AG09319 (cell line): Measurements from ENCODE around the gene EYA4.

Experiments used
- DNase-seq: peaks from one replicate; pipeline ENCODE4 v3.0.0-alpha.2; 2010; ENCODE audit warnings: low read depth; ENCODE audit errors: extremely low read depth
- CTCF ChIP-seq: IDR thresholded peaks from 2 replicates; pipeline ENCODE4 v1.5.1; 2011; ENCODE audit warnings: low read depth, mild to moderate bottlenecking, inconsistent platforms, low read length, moderate library complexity

The EYA4 gene

GRCh38 chr6:133408132-133408531 lies 167.0 kb downstream of the EYA4 start:
- DNase-seq: no peak
- no peak for TF ChIP-seq CTCF

- DNase-seq: no peak
- TF ChIP-seq CTCF: no peak
Measured at GRCh38 chr6:133408543-133408942, 167.4 kb downstream of the EYA4 start.

GRCh38 chr6:133410638-133411435 lies 169.7 kb downstream of the EYA4 start:
- TF ChIP-seq CTCF: no peak
- no peak for DNase-seq

DNA sequence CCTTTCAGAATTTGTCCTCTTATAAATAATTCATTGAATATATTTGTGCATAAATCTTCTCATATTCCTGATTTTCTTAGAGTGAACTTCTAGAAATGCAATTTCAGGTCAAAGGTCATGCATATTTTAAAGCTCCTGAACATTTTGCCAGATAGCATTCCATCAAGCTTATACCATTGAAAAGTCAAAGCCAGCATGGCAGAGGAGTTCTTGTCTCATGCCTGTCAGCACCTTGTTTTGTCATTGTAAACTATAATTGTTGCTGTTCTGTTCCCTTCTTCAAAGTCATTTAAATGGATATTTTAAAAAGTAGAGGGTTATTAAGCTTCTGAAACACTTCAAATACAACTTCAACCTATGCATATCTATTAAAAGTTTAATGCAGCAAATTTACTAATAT lies 170.6 kb downstream of the EYA4 start:
- TF ChIP-seq CTCF: no peak
- DNase-seq: no peak

GRCh38 chr6:133415262-133415661 lies 174.1 kb downstream of the EYA4 start:
- DNase-seq: no peak
- no peak for TF ChIP-seq CTCF

- no peak for TF ChIP-seq CTCF
- no peak for DNase-seq
Measured at GRCh38 chr6:133418108-133418507, 177.0 kb downstream of the EYA4 start.

DNA sequence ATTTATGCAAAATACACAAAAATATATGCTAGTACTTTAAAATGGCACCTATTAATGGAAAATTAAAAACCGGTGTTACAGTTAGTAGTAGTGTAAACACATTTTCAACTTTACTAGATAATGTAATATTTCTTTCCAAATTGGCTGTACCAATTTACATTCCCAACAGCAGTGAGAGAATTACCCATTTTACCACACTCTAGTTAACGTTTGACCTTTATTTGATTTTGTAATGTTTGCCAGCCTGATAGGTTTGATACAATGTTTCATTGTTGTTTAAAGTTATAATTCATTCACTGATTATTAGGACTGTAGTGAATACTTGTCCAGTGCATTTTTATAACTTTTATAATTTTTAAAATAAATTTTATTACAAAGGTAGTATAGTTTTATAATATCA lies 182.1 kb downstream of the EYA4 start:
- DNase-seq: no peak
- no peak for TF ChIP-seq CTCF
